ENCODE measurements around the gene ICAM2.

The ICAM2 gene

GRCh38 chr17:63976702-63977101 is 43.7 kb downstream of the ICAM2 start:
- peaks cover 37% of the 10 kb centered on the region for H3K27me3 ChIP-seq (ENCODE audit: control insufficient read depth, low read length)
- H3K4me2 ChIP-seq (ENCODE audit: low read length), result no peak overlapping the region
- H3K79me2 ChIP-seq (ENCODE audit: control insufficient read depth, low read length), result no peaks in the 10 kb centered on the region
- no peaks in the 10 kb centered on the region for H3F3A ChIP-seq (ENCODE audit: control insufficient read depth, insufficient read depth)
- no peaks in the 10 kb centered on the region for H4K20me1 ChIP-seq (ENCODE audit: control insufficient read depth, insufficient read depth, low read depth, low read length)
- H3K4me1 ChIP-seq (ENCODE audit: control insufficient read depth, low read length), result no peaks in the 10 kb centered on the region
- H3K27ac ChIP-seq (ENCODE audit: low read depth, low read length), result no peak overlapping the region
- H3K9me2 ChIP-seq (replicated peaks; ENCODE audit: control insufficient read depth, low read length), result no peaks in the 10 kb centered on the region
- no peak overlapping the region for H3K4me3 ChIP-seq (ENCODE audit: low read length)
- 0 out of 2 replicates have a peak, but pooled peaks cover 1% of the 10 kb centered on the region for H3K9me3 ChIP-seq (ENCODE audit: control insufficient read depth, insufficient read depth, low read length)
- H3K36me3 ChIP-seq (ENCODE audit: control insufficient read depth, low read length), result no peaks in the 10 kb centered on the region
- TF ChIP-seq EZH2phosphoT487 (IDR thresholded peaks at IDR 0.05; ENCODE audit: borderline replicate concordance, low read length), result no peak
- TF ChIP-seq CTCF (IDR thresholded peaks at IDR 0.05; ENCODE audit: low read depth, low read length, poor library complexity, severe bottlenecking), result no peak

GRCh38 chr17:63975541-63976092 is 44.8 kb downstream of the ICAM2 start:
- no peak overlapping the region for H3K4me3 ChIP-seq (ENCODE audit: low read length)
- no peak overlapping the region for H3K4me2 ChIP-seq (ENCODE audit: low read length)
- no peaks in the 10 kb centered on the region for H3K9me2 ChIP-seq (replicated peaks; ENCODE audit: control insufficient read depth, low read length)

GRCh38 chr17:63974594-63975192 is 45.7 kb downstream of the ICAM2 start:
- H3F3A ChIP-seq (ENCODE audit: control insufficient read depth, insufficient read depth), result no peaks in the 10 kb centered on the region
- no peak overlapping the region for H3K4me2 ChIP-seq (ENCODE audit: low read length)
- no peaks in the 10 kb centered on the region for H3K36me3 ChIP-seq (ENCODE audit: control insufficient read depth, low read length)
- H4K20me1 ChIP-seq (ENCODE audit: control insufficient read depth, insufficient read depth, low read depth, low read length), result no peaks in the 10 kb centered on the region
- no peak overlapping the region for H3K4me3 ChIP-seq (ENCODE audit: low read length)
- no peak overlapping the region for H3K27ac ChIP-seq (ENCODE audit: low read depth, low read length)
- no peaks in the 10 kb centered on the region for H3K4me1 ChIP-seq (ENCODE audit: control insufficient read depth, low read length)
- no peaks in the 10 kb centered on the region for H3K9me3 ChIP-seq (ENCODE audit: control insufficient read depth, insufficient read depth, low read length)
- no peaks in the 10 kb centered on the region for H3K9me2 ChIP-seq (replicated peaks; ENCODE audit: control insufficient read depth, low read length)
- no peaks in the 10 kb centered on the region for H3K79me2 ChIP-seq (ENCODE audit: control insufficient read depth, low read length)
- H3K27me3 ChIP-seq (ENCODE audit: control insufficient read depth, low read length), result peaks cover 37% of the 10 kb centered on the region
- TF ChIP-seq EZH2phosphoT487 (IDR thresholded peaks at IDR 0.05; ENCODE audit: borderline replicate concordance, low read length) (no peak), CTCF (IDR thresholded peaks at IDR 0.05; ENCODE audit: low read depth, low read length, poor library complexity, severe bottlenecking) (no peak)

More at GRCh38 chr17:63975541-63976092, 44.8 kb downstream of the ICAM2 start:
- H3F3A ChIP-seq (ENCODE audit: control insufficient read depth, insufficient read depth), result no peaks in the 10 kb centered on the region
- TF ChIP-seq CTCF (IDR thresholded peaks at IDR 0.05; ENCODE audit: low read depth, low read length, poor library complexity, severe bottlenecking), result no peak
- TF ChIP-seq EZH2phosphoT487 (IDR thresholded peaks at IDR 0.05; ENCODE audit: borderline replicate concordance, low read length), result no peak
- H3K9me3 ChIP-seq (ENCODE audit: control insufficient read depth, insufficient read depth, low read length), result no peaks in the 10 kb centered on the region
- no peaks in the 10 kb centered on the region for H4K20me1 ChIP-seq (ENCODE audit: control insufficient read depth, insufficient read depth, low read depth, low read length)
- H3K79me2 ChIP-seq (ENCODE audit: control insufficient read depth, low read length), result no peaks in the 10 kb centered on the region
- H3K4me1 ChIP-seq (ENCODE audit: control insufficient read depth, low read length), result no peaks in the 10 kb centered on the region
- no peak overlapping the region for H3K27ac ChIP-seq (ENCODE audit: low read depth, low read length)
- H3K36me3 ChIP-seq (ENCODE audit: control insufficient read depth, low read length), result no peaks in the 10 kb centered on the region
- peaks cover 37% of the 10 kb centered on the region for H3K27me3 ChIP-seq (ENCODE audit: control insufficient read depth, low read length)
